BE2C (cell line): Measurements from ENCODE around the gene ADGRB3.

Experiments
- DNase-seq: peaks from one replicate; pipeline ENCODE4 v3.0.0-alpha.2; 2020
- H3K27me3 ChIP-seq: fragments of 250-450 bp; sonication (Bioruptor Pico); 2 replicates; pipeline ENCODE4 v1.5.1; 2020; ENCODE audit warnings: mild to moderate bottlenecking
- H3K36me3 ChIP-seq: fragments of 250-450 bp; sonication (Bioruptor Pico); 2 replicates; pipeline ENCODE4 v1.5.1; 2020; ENCODE audit warnings: mild to moderate bottlenecking
- H3K4me1 ChIP-seq: fragments of 250-450 bp; sonication (Bioruptor Pico); 2 replicates; pipeline ENCODE4 v1.5.1; 2020
- H3K4me3 ChIP-seq: 2 replicates; pipeline ENCODE4 v1.5.1; 2011; ENCODE audit warnings: low read depth, low read length
- H3K9me3 ChIP-seq: fragments of 250-450 bp; sonication (Bioruptor Pico); 2 replicates; pipeline ENCODE4 v1.5.1; 2020
- CTCF ChIP-seq: IDR thresholded peaks from 2 replicates; pipeline ENCODE4 v1.5.1; 2012; ENCODE audit warnings: mild to moderate bottlenecking, low read depth, low read length

Gene ADGRB3

GRCh38 chr6:68727699-68728098 lies 92.6 kb downstream of the ADGRB3 start:
- H3K4me3 ChIP-seq = no peak overlapping the region
- H3K36me3 ChIP-seq = no peaks in the 10 kb centered on the region
- H3K27me3 ChIP-seq = no peaks in the 10 kb centered on the region
- DNase-seq = no peak
- peaks cover 45% of the 10 kb centered on the region for H3K4me1 ChIP-seq
- H3K9me3 ChIP-seq = no peaks in the 10 kb centered on the region
- TF ChIP-seq CTCF = no peak

GRCh38 chr6:68728159-68728979 lies 93.3 kb downstream of the ADGRB3 start:
- no peak for TF ChIP-seq CTCF
- Histone ChIP-seq H3K9me3 (no peaks in the 10 kb centered on the region), H3K27me3 (no peaks in the 10 kb centered on the region), H3K4me1 (peaks cover 39% of the 10 kb centered on the region), H3K4me3 (no peak overlapping the region), H3K36me3 (no peaks in the 10 kb centered on the region)
- no peak for DNase-seq

- Histone ChIP-seq H3K4me1 (peaks cover 33% of the 10 kb centered on the region), H3K27me3 (no peaks in the 10 kb centered on the region), H3K9me3 (no peaks in the 10 kb centered on the region), H3K36me3 (no peaks in the 10 kb centered on the region), H3K4me3 (no peak overlapping the region)
- DNase-seq = no peak
- TF ChIP-seq CTCF = no peak
These were observed 94.4 kb downstream of the ADGRB3 start for GRCh38 chr6:68729377-68729903.

GRCh38 chr6:68730291-68731054 lies 95.4 kb downstream of the ADGRB3 start:
- H3K4me1 ChIP-seq = peaks cover 23% of the 10 kb centered on the region
- no peaks in the 10 kb centered on the region for H3K36me3 ChIP-seq
- no peak for DNase-seq
- no peaks in the 10 kb centered on the region for H3K27me3 ChIP-seq
- H3K9me3 ChIP-seq = no peaks in the 10 kb centered on the region
- H3K4me3 ChIP-seq = peak overlapping the region; percentile 12; the same call in 1 of the 2 replicates
- TF ChIP-seq CTCF = no peak

- peaks cover 12% of the 10 kb centered on the region for H3K4me1 ChIP-seq
- no peaks in the 10 kb centered on the region for H3K9me3 ChIP-seq
- no peaks in the 10 kb centered on the region for H3K36me3 ChIP-seq
- no peaks in the 10 kb centered on the region for H3K27me3 ChIP-seq
- no peak for TF ChIP-seq CTCF
- no peak for DNase-seq
- H3K4me3 ChIP-seq = no peak overlapping the region
These were observed 97.3 kb downstream of the ADGRB3 start for GRCh38 chr6:68732423-68732822.
